HEK293 (cell line): ENCODE results near the gene SFXN2.

Experiments
- CTCF ChIA-PET: fragments of 350-600 bp; formaldehyde crosslinking; extraction: SDS; loops from one replicate; lab custom pipeline; 2021; ENCODE audit warnings: antibody characterized with exemption; lab: Yijun Ruan, JAX
- POLR2A ChIA-PET: fragments of 300-600 bp; formaldehyde crosslinking; extraction: SDS; loops from one replicate; lab custom pipeline; 2020; ENCODE audit warnings: antibody characterized with exemption, inconsistent platforms; lab: Yijun Ruan, JAX
- H3K27ac ChIP-seq: fragments of 200-500 bp; sonication (Bioruptor generic); 2 replicates; pipeline ENCODE4 v1.5.1; 2014; ENCODE audit warnings: low read depth, low read length, control low read depth, inconsistent platforms; ENCODE audit errors: extremely low read depth
- H3K36me3 ChIP-seq, 2 experiments: fragments of 200-500 bp in 1 of 2; sonication (Bioruptor generic) in 1 of 2; 1 replicate in 1 of 2; 2 replicates in 1 of 2; pipeline ENCODE4 v1.5.1; 2014 to 2017; ENCODE audit warnings: inconsistent platforms in 2 of 2, low read length in 2 of 2; ENCODE audit not compliant: control insufficient read depth in 2 of 2, insufficient read depth in 1 of 2
- H3K4me1 ChIP-seq: fragments of 200-500 bp; sonication (Bioruptor generic); 2 replicates; pipeline ENCODE4 v1.5.1; 2014; ENCODE audit warnings: mild to moderate bottlenecking, low read length, inconsistent platforms; ENCODE audit not compliant: control insufficient read depth, insufficient read depth
- H3K4me3 ChIP-seq: 2 replicates; pipeline ENCODE4 v1.5.1; 2011; ENCODE audit warnings: low read depth, mild to moderate bottlenecking, control low read depth, low read length, moderate library complexity
- H3K9me3 ChIP-seq: fragments of 200-500 bp; sonication (Bioruptor generic); 2 replicates; pipeline ENCODE4 v1.5.1; 2014; ENCODE audit warnings: low read depth, low read length, inconsistent platforms; ENCODE audit not compliant: control insufficient read depth, insufficient read depth
- BCL11B ChIP-seq: fragments of 450-650 bp; formaldehyde crosslinking; IDR thresholded peaks from 2 replicates; pipeline ENCODE4 v1.5.1; 2016; ENCODE audit warnings: low read depth, missing biosample characterization, missing genetic modification characterization
- GLI4 ChIP-seq: fragments of 450-650 bp; formaldehyde crosslinking; IDR thresholded peaks from 2 replicates; pipeline ENCODE4 v1.5.1; 2016; ENCODE audit warnings: missing biosample characterization, missing genetic modification characterization
- HOXC10 ChIP-seq: sonication (generic); formaldehyde crosslinking; IDR thresholded peaks from 2 replicates; pipeline ENCODE4 v1.8.1; 2023; ENCODE audit warnings: mild to moderate bottlenecking, missing genetic modification reagents
- KLF16 ChIP-seq: fragments of 450-650 bp; formaldehyde crosslinking; IDR thresholded peaks from 2 replicates; pipeline ENCODE4 v1.5.1; 2017; ENCODE audit warnings: missing biosample characterization, missing genetic modification characterization
- REPIN1 ChIP-seq: fragments of 450-650 bp; formaldehyde crosslinking; IDR thresholded peaks from 2 replicates; pipeline ENCODE4 v1.5.1; 2017; ENCODE audit warnings: missing biosample characterization, missing genetic modification characterization, low read depth
- SP3 ChIP-seq: fragments of 450-650 bp; formaldehyde crosslinking; IDR thresholded peaks from 2 replicates; pipeline ENCODE4 v1.5.1; 2016; ENCODE audit warnings: missing biosample characterization, missing genetic modification characterization
- ZBTB1 ChIP-seq: fragments of 450-650 bp; formaldehyde crosslinking; IDR thresholded peaks from 2 replicates; pipeline ENCODE4 v1.5.1; 2016; ENCODE audit warnings: missing biosample characterization, missing genetic modification characterization
- ZFHX2 ChIP-seq: fragments of 450-650 bp; formaldehyde crosslinking; conservative IDR thresholded peaks from 2 replicates; pipeline ENCODE4 v1.5.1; 2016; ENCODE audit warnings: missing biosample characterization, missing genetic modification characterization
- ZFP3 ChIP-seq: fragments of 450-650 bp; formaldehyde crosslinking; IDR thresholded peaks from 2 replicates; pipeline ENCODE4 v1.5.1; 2016; ENCODE audit warnings: low read depth, missing biosample characterization, missing genetic modification characterization
- ZNF121 ChIP-seq: fragments of 450-650 bp; formaldehyde crosslinking; IDR thresholded peaks from 2 replicates; pipeline ENCODE4 v1.5.1; 2016; ENCODE audit warnings: missing biosample characterization, missing genetic modification characterization
- ZNF214 ChIP-seq: fragments of 450-650 bp; formaldehyde crosslinking; IDR thresholded peaks from 2 replicates; pipeline ENCODE4 v1.5.1; 2017; ENCODE audit warnings: missing biosample characterization, mild to moderate bottlenecking, missing genetic modification characterization, borderline replicate concordance
- ZNF341 ChIP-seq: fragments of 450-650 bp; formaldehyde crosslinking; IDR thresholded peaks from 2 replicates; pipeline ENCODE4; 2016; ENCODE audit warnings: low read depth, missing biosample characterization, missing genetic modification characterization
- ZNF354C ChIP-seq: fragments of 450-650 bp; formaldehyde crosslinking; IDR thresholded peaks from 2 replicates; pipeline ENCODE4 v1.5.1; 2016; ENCODE audit warnings: missing biosample characterization, missing genetic modification characterization, low read depth, borderline replicate concordance
- ZNF513 ChIP-seq: fragments of 450-650 bp; IDR thresholded peaks from 2 replicates; pipeline ENCODE4 v1.5.1; 2018; ENCODE audit warnings: missing biosample characterization, missing genetic modification characterization
- ZNF514 ChIP-seq: fragments of 450-650 bp; formaldehyde crosslinking; IDR thresholded peaks from 2 replicates; pipeline ENCODE4 v1.5.1; 2016; ENCODE audit warnings: missing biosample characterization, missing genetic modification characterization
- ZNF621 ChIP-seq: fragments of 450-650 bp; formaldehyde crosslinking; IDR thresholded peaks from 2 replicates; pipeline ENCODE4 v1.5.1; 2017; ENCODE audit warnings: missing biosample characterization, missing genetic modification characterization
- ZNF629 ChIP-seq: fragments of 450-650 bp; formaldehyde crosslinking; IDR thresholded peaks from 2 replicates; pipeline ENCODE4 v1.5.1; 2017; ENCODE audit warnings: missing biosample characterization, missing genetic modification characterization
- ZNF76 ChIP-seq: fragments of 450-650 bp; formaldehyde crosslinking; IDR thresholded peaks from 2 replicates; pipeline ENCODE4; 2016; ENCODE audit warnings: low read depth, missing biosample characterization, missing genetic modification characterization, borderline replicate concordance
- TF ChIP-seq, protein P1 (sequence below): fragments of 450-650 bp; formaldehyde crosslinking; IDR thresholded peaks from 2 replicates; pipeline ENCODE4 v1.5.1; 2016; ENCODE audit warnings: missing biosample characterization, missing genetic modification characterization, low read depth
- TF ChIP-seq, protein P2 (sequence below): fragments of 450-650 bp; formaldehyde crosslinking; IDR thresholded peaks from 2 replicates; pipeline ENCODE4 v1.5.1; 2016; ENCODE audit warnings: missing biosample characterization, missing genetic modification characterization
- TF ChIP-seq, protein P3 (sequence below): fragments of 450-650 bp; formaldehyde crosslinking; IDR thresholded peaks from 2 replicates; pipeline ENCODE4 v1.5.1; 2016; ENCODE audit warnings: missing biosample characterization, missing genetic modification characterization

SFXN2 gene

DNA sequence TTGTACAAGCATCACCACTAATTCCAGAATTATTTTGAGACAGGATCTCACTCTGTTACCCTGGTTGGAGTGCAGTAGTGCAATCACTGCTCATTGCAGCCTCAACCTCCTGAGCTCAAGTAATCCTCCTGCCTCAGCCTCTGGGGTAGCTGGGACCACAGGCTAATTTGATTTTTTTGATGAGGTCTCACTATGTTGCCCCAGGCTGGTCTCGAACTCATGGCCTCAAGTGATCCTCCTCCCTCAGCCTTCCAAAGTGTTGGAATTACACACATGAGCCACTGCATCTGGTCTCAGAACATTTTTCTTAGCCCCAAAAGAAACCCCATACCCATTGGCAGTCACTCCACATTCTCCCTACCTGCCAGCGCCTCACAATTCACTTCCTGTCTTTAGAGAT lies 25.8 kb downstream of the SFXN2 start:
- POLR2A ChIA-PET: interaction anchor here (0.9 kb wide), 1 partner anchor 91 kb away, joined by 3 read pairs; no protein-coding TSS in a partner anchor
- H3K4me1 ChIP-seq: no peaks in the 10 kb centered on the region
- H3K27ac ChIP-seq: no peak overlapping the region
- CTCF ChIA-PET: no interaction called here
- TF ChIP-seq ZNF621 (tag by site-specific recombination) (no peak), ZBTB1 (tag by site-specific recombination) (no peak), ZFP3 (tag by site-specific recombination) (no peak), ZNF354C (tag by site-specific recombination) (no peak), HOXC10 (CRISPR knock-in tag) (no peak), SP3 (tag by site-specific recombination) (no peak), KLF16 (tag by site-specific recombination) (no peak), ZNF121 (tag by site-specific recombination) (no peak), ZFHX2 (no peak)
- TF ChIP-seq, protein P1, sequence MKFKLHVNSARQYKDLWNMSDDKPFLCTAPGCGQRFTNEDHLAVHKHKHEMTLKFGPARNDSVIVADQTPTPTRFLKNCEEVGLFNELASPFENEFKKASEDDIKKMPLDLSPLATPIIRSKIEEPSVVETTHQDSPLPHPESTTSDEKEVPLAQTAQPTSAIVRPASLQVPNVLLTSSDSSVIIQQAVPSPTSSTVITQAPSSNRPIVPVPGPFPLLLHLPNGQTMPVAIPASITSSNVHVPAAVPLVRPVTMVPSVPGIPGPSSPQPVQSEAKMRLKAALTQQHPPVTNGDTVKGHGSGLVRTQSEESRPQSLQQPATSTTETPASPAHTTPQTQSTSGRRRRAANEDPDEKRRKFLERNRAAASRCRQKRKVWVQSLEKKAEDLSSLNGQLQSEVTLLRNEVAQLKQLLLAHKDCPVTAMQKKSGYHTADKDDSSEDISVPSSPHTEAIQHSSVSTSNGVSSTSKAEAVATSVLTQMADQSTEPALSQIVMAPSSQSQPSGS (tag by site-specific recombination): no peak
- TF ChIP-seq, protein P2, sequence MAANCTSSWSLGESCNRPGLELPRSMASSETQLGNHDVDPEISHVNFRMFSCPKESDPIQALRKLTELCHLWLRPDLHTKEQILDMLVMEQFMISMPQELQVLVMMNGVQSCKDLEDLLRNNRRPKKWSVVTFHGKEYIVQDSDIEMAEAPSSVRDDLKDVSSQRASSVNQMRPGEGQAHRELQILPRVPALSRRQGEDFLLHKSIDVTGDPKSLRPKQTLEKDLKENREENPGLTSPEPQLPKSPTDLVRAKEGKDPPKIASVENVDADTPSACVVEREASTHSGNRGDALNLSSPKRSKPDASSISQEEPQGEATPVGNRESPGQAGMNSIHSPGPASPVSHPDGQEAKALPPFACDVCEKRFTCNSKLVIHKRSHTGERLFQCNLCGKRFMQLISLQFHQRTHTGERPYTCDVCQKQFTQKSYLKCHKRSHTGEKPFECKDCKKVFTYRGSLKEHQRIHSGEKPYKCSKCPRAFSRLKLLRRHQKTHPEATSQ (tag by site-specific recombination): no peak
- TF ChIP-seq, protein P3, sequence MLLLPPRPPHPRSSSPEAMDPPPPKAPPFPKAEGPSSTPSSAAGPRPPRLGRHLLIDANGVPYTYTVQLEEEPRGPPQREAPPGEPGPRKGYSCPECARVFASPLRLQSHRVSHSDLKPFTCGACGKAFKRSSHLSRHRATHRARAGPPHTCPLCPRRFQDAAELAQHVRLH (tag by site-specific recombination): no peak
- no peak overlapping the region for H3K4me3 ChIP-seq
- no peaks in the 10 kb centered on the region for H3K9me3 ChIP-seq
- H3K36me3 ChIP-seq: peaks cover 0 to 18% of the 10 kb centered on the region in 2 experiments; a peak in 2 of 3 replicates

GRCh38 chr10:102741726-102742237 lies 27.3 kb downstream of the SFXN2 start:
- Histone ChIP-seq H3K27ac (no peak overlapping the region), H3K36me3 (peaks cover 0 to 11% of the 10 kb centered on the region in 2 experiments; a peak in 1 of 3 replicates), H3K4me1 (no peaks in the 10 kb centered on the region), H3K4me3 (no peak overlapping the region), H3K9me3 (no peaks in the 10 kb centered on the region)
- ChIA-PET POLR2A (interaction anchor here (1.8 kb wide), 1 partner anchor 96 kb away, joined by 4 read pairs; no protein-coding TSS in a partner anchor), CTCF (interaction anchor here (0.7 to 3.2 kb wide), 3 partner anchors 11 to 93 kb away, joined by 3 to 18 read pairs (median 3); no protein-coding TSS in a partner anchor)
- no peak for TF ChIP-seq BCL11B (tag by site-specific recombination)
- TF ChIP-seq, protein P1 (tag by site-specific recombination): no peak
- TF ChIP-seq ZNF76 (tag by site-specific recombination): no peak
- TF ChIP-seq ZBTB1 (tag by site-specific recombination): no peak
- TF ChIP-seq ZNF629 (tag by site-specific recombination): no peak
- no peak for TF ChIP-seq ZNF341 (tag by site-specific recombination)
- TF ChIP-seq GLI4 (tag by site-specific recombination): no peak
- no peak for TF ChIP-seq REPIN1
- TF ChIP-seq ZNF214 (tag by site-specific recombination): no peak
- TF ChIP-seq ZNF513: no peak
- TF ChIP-seq ZNF514: no peak
